Measurements from ENCODE around the gene GC.
"Not testable (repeated sequence)": the region's sequence is repeated elsewhere in the genome, so short reads cannot be mapped to it uniquely, and the experiment has no call there.

GC gene

DNA sequence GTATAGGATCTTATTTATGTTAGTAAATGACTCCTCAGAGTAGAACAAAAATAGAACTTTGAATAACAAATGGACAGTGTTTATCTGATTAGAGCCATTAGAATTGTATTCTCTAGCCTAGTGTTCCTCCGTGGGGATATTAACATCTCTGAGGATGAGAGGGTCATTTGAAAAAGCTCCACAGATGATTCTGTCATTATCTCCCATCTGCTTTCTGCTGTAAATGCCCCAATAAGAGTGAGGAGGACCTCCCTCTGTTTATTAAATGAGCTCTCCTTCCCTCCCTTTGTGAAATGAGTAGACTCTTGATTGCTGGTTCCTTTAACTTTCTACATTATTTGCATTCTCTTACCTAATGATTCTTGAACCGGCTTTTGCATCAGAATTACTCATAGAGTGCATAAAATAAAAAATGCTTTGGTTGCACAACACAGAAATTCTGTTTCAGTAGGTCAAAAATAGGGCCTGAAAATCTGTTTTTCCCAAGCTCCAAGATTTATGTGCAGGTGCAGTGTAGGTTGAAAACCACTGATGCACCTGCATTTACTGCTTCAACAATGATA lies 18.0 kb downstream of the GC start:
- Histone ChIP-seq H3K27me3 (ENCODE audit: insufficient read depth, insufficient read length) (no peaks in the 10 kb centered on the region), H3K36me3 (ENCODE audit: insufficient read depth, insufficient read length, low read length) (no peaks in the 10 kb centered on the region), H3K4me3 (ENCODE audit: insufficient read length, low read depth) (no peak overlapping the region), H3K9me3 (ENCODE audit: insufficient read depth, low read length) (no peaks in the 10 kb centered on the region), H3K4me1 (ENCODE audit: insufficient read depth, insufficient read length) (no peaks in the 10 kb centered on the region), H3K9ac (ENCODE audit: insufficient read length, low read depth) (no peak overlapping the region)
- no peak for TF ChIP-seq ZNF274 (IDR thresholded peaks at IDR 0.05; ENCODE audit: low read depth, low read length)
- TF ChIP-seq YY1 (IDR thresholded peaks at IDR 0.05; ENCODE audit: insufficient read depth, insufficient read length), result no peak
- no peak for TF ChIP-seq SUZ12 (IDR thresholded peaks at IDR 0.05; ENCODE audit: extremely low read depth, insufficient read depth, insufficient read length)
- DNase-seq (ENCODE audit: low read depth, low spot score), result no peak

DNA sequence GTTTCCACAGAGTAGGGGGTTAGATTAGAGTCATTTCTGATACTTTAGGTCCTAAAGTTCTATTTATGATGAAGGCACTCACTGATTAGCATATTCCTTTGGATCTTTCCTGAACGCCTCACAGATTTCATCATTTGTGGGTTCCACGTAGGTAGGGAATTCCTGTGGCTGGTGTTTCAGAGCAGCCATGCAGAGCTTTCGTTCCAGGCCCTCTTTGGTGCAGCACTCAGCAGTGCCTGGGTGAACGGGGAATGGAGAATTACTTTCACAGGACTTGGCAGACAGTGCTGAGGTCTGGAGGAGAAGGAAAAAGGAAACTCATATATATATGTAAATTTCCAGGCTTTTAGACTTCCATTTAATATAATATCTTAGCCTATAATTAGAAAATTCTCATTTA lies 18.5 kb downstream of the GC start:
- TF ChIP-seq YY1 (IDR thresholded peaks at IDR 0.05; ENCODE audit: insufficient read depth, insufficient read length) (no peak), SUZ12 (IDR thresholded peaks at IDR 0.05; ENCODE audit: extremely low read depth, insufficient read depth, insufficient read length) (no peak), ZNF274 (IDR thresholded peaks at IDR 0.05; ENCODE audit: low read depth, low read length) (no peak)
- Histone ChIP-seq H3K36me3 (ENCODE audit: insufficient read depth, insufficient read length, low read length) (no peaks in the 10 kb centered on the region), H3K4me3 (ENCODE audit: insufficient read length, low read depth) (no peak overlapping the region), H3K4me1 (ENCODE audit: insufficient read depth, insufficient read length) (no peaks in the 10 kb centered on the region), H3K9me3 (ENCODE audit: insufficient read depth, low read length) (no peaks in the 10 kb centered on the region), H3K9ac (ENCODE audit: insufficient read length, low read depth) (no peak overlapping the region), H3K27me3 (ENCODE audit: insufficient read depth, insufficient read length) (no peaks in the 10 kb centered on the region)
- no peak for DNase-seq (ENCODE audit: low read depth, low spot score)

DNA sequence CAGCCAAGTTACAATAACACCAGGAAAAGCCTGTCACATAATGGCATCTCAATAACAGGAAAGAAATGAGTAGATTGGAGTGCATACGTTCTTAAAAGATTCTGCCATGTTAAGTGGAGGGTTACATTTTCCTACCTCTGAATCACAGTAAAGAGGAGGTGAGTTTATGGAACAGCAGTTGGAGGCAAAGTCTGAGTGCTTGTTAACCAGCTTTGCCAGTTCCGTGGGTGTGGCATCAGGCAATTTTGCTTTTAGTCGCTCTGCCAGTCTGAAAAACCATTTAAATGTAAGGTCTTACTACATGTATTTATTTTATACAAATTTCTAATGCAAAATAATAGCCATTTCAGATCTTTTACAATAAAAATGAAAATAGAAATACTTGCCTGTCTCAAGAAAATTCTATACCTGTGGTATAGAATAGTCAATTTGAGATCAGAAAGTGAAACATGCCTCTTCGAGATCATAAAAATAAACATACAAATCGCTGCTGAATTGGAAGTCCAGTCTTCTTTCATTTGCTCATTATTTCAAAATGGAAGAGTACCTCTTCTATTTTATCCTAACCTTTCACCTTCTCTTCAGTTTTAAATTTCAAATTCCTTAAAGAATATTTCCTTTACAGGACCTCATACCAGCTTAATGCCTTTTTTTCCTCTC lies 31.4 kb downstream of the GC start:
- Histone ChIP-seq H3K9ac (ENCODE audit: insufficient read length, low read depth) (no peak overlapping the region), H3K27me3 (ENCODE audit: insufficient read depth, insufficient read length) (no peaks in the 10 kb centered on the region), H3K9me3 (ENCODE audit: insufficient read depth, low read length) (no peaks in the 10 kb centered on the region), H3K36me3 (ENCODE audit: insufficient read depth, insufficient read length, low read length) (no peaks in the 10 kb centered on the region), H3K4me1 (ENCODE audit: insufficient read depth, insufficient read length) (no peaks in the 10 kb centered on the region), H3K4me3 (ENCODE audit: insufficient read length, low read depth) (no peak overlapping the region)
- DNase-seq (ENCODE audit: low read depth, low spot score), result no peak
- TF ChIP-seq ZNF274 (IDR thresholded peaks at IDR 0.05; ENCODE audit: low read depth, low read length) (no peak), YY1 (IDR thresholded peaks at IDR 0.05; ENCODE audit: insufficient read depth, insufficient read length) (no peak), SUZ12 (IDR thresholded peaks at IDR 0.05; ENCODE audit: extremely low read depth, insufficient read depth, insufficient read length) (no peak)

DNA sequence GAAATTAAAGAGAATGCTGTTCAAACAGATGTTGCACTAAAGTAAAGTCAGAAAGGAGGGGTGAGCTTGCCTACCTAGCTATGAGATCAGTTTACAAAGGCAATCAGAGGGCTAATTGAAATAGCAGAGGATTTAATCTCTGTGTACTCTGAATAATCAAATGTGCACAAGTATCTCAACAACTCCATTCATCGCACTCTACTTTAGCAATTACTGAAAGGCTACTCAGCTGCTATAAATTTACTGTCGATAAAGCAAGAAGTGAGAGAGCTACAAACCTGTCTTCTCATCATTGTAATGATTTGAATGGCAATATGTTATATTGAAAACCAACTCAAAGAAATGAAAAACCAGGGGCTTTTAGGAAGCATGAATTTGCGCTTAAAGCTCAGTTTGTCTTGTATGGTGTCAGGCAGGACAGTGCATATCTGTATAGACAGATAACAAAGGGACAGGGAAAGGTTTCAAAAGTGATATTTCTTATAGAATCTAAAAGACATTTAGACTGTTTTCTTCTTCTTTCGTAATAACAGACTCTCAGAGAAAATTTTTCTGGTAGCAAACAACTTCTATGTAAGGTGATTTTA lies 34.8 kb downstream of the GC start:
- no peaks in the 10 kb centered on the region for H3K27me3 ChIP-seq (ENCODE audit: insufficient read depth, insufficient read length)
- H3K9me3 ChIP-seq (ENCODE audit: insufficient read depth, low read length), result no peaks in the 10 kb centered on the region
- no peaks in the 10 kb centered on the region for H3K4me1 ChIP-seq (ENCODE audit: insufficient read depth, insufficient read length)
- H3K4me3 ChIP-seq (ENCODE audit: insufficient read length, low read depth), result no peak overlapping the region
- no peaks in the 10 kb centered on the region for H3K36me3 ChIP-seq (ENCODE audit: insufficient read depth, insufficient read length, low read length)
- H3K9ac ChIP-seq (ENCODE audit: insufficient read length, low read depth), result no peak overlapping the region
- TF ChIP-seq SUZ12 (IDR thresholded peaks at IDR 0.05; ENCODE audit: extremely low read depth, insufficient read depth, insufficient read length) (no peak), YY1 (IDR thresholded peaks at IDR 0.05; ENCODE audit: insufficient read depth, insufficient read length) (no peak), ZNF274 (IDR thresholded peaks at IDR 0.05; ENCODE audit: low read depth, low read length) (no peak)
- no peak for DNase-seq (ENCODE audit: low read depth, low spot score)

DNA sequence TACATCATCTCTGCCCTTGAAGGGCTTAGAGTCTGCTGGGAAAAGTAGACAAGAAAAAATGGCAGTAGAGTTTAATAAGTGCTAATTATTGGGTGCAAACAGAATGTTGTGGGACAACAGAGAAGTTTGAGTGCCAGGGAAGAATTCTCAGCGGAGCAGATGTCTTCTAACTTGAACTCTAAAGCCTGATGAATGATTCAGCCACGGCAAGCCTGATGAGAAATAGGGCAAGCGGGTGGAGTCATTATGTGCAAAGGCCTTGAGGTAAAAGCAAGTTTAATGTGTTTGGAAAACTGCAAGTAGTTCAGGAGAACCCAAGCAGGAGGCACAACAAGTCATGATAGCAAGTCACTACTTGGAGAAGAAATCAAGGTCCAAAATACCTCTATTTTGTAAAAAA lies 37.5 kb downstream of the GC start:
- Histone ChIP-seq H3K9me3 (ENCODE audit: insufficient read depth, low read length) (no peaks in the 10 kb centered on the region), H3K9ac (ENCODE audit: insufficient read length, low read depth) (no peak overlapping the region), H3K4me3 (ENCODE audit: insufficient read length, low read depth) (no peak overlapping the region), H3K36me3 (ENCODE audit: insufficient read depth, insufficient read length, low read length) (no peaks in the 10 kb centered on the region), H3K4me1 (ENCODE audit: insufficient read depth, insufficient read length) (no peaks in the 10 kb centered on the region), H3K27me3 (ENCODE audit: insufficient read depth, insufficient read length) (no peaks in the 10 kb centered on the region)
- no peak for DNase-seq (ENCODE audit: low read depth, low spot score)
- TF ChIP-seq ZNF274 (IDR thresholded peaks at IDR 0.05; ENCODE audit: low read depth, low read length), result no peak
- no peak for TF ChIP-seq SUZ12 (IDR thresholded peaks at IDR 0.05; ENCODE audit: extremely low read depth, insufficient read depth, insufficient read length)
- TF ChIP-seq YY1 (IDR thresholded peaks at IDR 0.05; ENCODE audit: insufficient read depth, insufficient read length), result no peak

DNA sequence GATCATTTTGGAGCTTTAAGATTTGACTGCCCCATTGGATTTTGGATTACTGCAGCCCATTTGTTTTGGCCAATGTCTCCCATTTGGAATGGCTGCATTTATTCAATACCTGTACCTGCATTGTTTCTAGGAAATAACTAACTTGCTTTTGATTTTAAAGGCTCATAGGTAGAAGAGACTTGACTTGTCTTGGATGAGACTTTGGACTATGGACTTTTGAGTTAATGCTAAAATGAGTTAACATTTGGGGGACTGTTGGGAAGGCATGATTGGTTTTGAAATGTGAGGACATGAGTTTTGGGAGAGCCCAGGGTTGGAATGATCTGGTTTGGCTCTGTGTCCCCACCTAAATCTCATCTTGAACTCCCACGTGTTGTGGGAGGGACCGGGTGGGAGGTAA lies 45.1 kb downstream of the GC start:
- not testable (repeated sequence) for DNase-seq (ENCODE audit: low read depth, low spot score); H3K4me3 ChIP-seq (ENCODE audit: insufficient read length, low read depth); H3K9me3 ChIP-seq (ENCODE audit: insufficient read depth, low read length); H3K27me3 ChIP-seq (ENCODE audit: insufficient read depth, insufficient read length); H3K36me3 ChIP-seq (ENCODE audit: insufficient read depth, insufficient read length, low read length); H3K9ac ChIP-seq (ENCODE audit: insufficient read length, low read depth); H3K4me1 ChIP-seq (ENCODE audit: insufficient read depth, insufficient read length)

DNA sequence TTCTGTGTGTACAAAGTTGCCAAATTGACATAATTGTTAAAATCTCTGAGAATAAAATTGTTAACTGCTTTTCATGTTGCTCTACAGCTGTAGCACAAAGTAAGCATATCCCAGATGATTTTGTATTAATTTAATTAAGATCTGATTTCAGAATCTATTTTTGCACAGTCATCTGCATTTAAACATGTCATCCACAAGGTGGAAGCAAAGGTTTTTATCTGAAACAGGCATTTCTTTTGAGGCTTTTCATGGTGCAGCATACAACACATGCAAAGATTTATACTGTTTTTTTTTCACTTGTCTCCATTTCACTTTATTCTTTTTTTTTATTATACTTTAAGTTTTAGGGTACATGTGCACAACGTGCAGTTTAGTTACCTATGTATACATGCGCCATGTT lies 51.2 kb downstream of the GC start:
- no peak for TF ChIP-seq YY1 (IDR thresholded peaks at IDR 0.05; ENCODE audit: insufficient read depth, insufficient read length)
- TF ChIP-seq ZNF274 (IDR thresholded peaks at IDR 0.05; ENCODE audit: low read depth, low read length), result no peak
- TF ChIP-seq SUZ12 (IDR thresholded peaks at IDR 0.05; ENCODE audit: extremely low read depth, insufficient read depth, insufficient read length), result no peak
- no peak for DNase-seq (ENCODE audit: low read depth, low spot score)
- Histone ChIP-seq H3K4me3 (ENCODE audit: insufficient read length, low read depth) (no peak overlapping the region), H3K9me3 (ENCODE audit: insufficient read depth, low read length) (no peaks in the 10 kb centered on the region), H3K4me1 (ENCODE audit: insufficient read depth, insufficient read length) (no peaks in the 10 kb centered on the region), H3K36me3 (ENCODE audit: insufficient read depth, insufficient read length, low read length) (no peaks in the 10 kb centered on the region), H3K9ac (ENCODE audit: insufficient read length, low read depth) (no peak overlapping the region), H3K27me3 (ENCODE audit: insufficient read depth, insufficient read length) (no peaks in the 10 kb centered on the region)
